Skeletal muscle satellite cell (primary cell): ENCODE measurements around the gene ADAMTS2.

Source experiments
- H3K27me3 ChIP-seq: 2 replicates; pipeline ENCODE4 v1.7.0; 2013; ENCODE audit warnings: low read length; ENCODE audit not compliant: control insufficient read depth, insufficient read depth
- H3K36me3 ChIP-seq: 2 replicates; pipeline ENCODE4 v1.7.0; 2013; ENCODE audit warnings: mild to moderate bottlenecking, control low read depth, low read length; ENCODE audit not compliant: insufficient read depth
- H3K4me1 ChIP-seq: 2 replicates; pipeline ENCODE4 v1.7.0; 2013; ENCODE audit warnings: low read length; ENCODE audit not compliant: control insufficient read depth, insufficient read depth
- H3K4me2 ChIP-seq: 2 replicates; pipeline ENCODE4 v1.7.0; 2013; ENCODE audit warnings: mild to moderate bottlenecking, low read length
- H3K4me3 ChIP-seq: 2 replicates; pipeline ENCODE4 v1.7.0; 2013; ENCODE audit warnings: low read length
- H3K9ac ChIP-seq: 2 replicates; pipeline ENCODE4 v1.7.0; 2013; ENCODE audit warnings: mild to moderate bottlenecking, low read depth, low read length, moderate library complexity
- H3K9me3 ChIP-seq: replicated peaks from 2 replicates; pipeline ENCODE4 v1.7.0; 2013; ENCODE audit warnings: mild to moderate bottlenecking, control low read depth, low read length

The ADAMTS2 gene

DNA sequence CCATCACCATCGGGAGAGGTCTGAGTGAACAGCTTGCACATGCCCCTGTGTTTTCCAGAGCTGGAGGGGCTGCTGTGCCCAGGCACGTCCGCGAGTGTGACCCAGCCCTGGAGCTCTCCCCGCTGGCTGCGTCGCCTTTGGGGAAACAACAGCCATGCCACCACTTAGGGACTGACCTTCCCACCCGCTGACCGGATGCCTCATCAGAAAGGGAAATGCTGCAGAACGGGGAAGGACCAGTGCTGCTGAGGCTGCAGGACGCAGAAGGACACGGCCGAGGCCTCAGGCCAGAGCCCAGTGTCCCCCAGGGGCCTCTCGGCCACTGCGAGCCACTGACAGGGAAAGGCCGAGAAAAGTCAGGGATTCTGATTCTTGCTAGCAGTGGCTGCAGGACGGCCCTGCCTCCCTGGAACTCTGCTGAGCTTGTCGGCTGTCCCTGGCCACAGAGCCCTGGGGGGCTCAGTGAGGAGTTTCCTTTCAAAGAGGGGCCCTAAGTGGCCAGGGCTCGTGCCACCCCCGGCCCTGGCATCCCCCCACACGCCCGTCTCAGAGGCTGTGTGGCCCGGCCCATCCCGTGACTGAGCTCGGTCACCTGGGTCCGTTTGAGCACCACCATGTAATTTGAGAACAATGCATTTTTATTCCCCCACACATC lies 154.3 kb downstream of the ADAMTS2 start:
- Histone ChIP-seq H3K27me3 (no peaks in the 10 kb centered on the region), H3K36me3 (peaks cover 29% of the 10 kb centered on the region), H3K4me1 (no peaks in the 10 kb centered on the region), H3K9ac (no peak overlapping the region), H3K9me3 (no peaks in the 10 kb centered on the region), H3K4me2 (no peak overlapping the region), H3K4me3 (no peak overlapping the region)

DNA sequence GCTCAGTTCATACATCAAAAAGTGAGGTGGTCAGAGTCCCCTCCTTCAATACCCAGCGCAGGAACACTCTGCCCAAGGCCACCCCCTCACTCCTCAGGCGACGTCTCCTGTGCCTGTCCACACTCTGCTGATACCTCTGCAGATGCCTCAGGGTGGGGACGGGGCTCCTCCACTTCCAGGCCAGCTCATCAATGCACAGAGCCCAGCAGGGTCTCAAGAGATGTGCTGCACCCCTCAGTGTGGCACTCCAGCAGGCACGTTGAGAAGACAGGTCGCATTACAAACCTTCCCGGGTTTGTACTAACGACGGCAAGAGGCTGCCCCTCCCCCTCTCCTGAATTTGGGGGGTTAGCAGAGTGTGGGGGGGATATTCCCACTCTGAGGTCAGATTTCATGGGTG lies 156.6 kb downstream of the ADAMTS2 start:
- peaks cover 15% of the 10 kb centered on the region for H3K36me3 ChIP-seq
- H3K27me3 ChIP-seq, result no peaks in the 10 kb centered on the region
- H3K4me1 ChIP-seq, result no peaks in the 10 kb centered on the region

DNA sequence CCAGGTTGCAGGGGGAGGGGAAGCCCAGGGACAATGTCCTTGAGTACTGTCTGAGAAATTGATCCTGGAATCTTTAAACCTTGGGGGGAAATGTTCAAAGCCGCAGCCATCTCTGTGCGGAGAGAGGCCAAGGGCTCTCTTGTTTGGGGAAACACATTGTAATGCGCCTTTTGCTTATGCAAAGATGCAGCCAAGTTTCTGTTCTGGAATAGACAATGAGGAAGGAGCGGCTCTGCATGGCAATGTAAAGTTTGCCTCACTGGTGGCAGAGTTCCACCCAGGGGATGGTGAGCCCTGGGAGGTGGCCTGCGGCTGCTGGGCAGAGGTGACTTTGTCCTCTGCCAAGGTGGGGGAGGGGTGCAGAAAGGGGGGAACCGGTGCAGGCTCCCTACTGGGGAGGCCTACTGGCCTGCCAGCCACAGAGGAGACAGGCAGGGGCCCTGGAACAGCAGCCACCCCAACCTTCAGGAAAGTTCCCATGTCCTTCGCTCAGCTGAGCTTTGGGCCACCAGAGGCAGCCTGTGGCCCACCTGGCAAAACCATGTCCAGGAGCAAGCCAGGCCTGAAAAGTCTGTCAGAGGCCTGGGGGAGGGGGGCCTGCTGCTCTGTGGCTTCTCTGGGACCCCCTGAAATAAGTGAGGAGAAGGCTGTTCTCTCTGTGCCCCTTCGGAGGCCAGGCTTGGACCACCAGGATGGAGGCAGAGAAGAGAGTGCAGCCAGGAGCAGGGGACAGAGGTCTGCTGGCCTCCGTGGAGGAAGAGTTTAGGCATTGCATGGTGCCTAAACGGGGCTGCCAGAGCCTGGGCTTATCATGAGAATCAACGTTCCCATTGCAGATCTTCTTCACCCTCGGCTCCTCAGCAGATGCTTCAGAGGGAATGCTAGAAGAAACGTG lies 157.3 kb downstream of the ADAMTS2 start:
- Histone ChIP-seq H3K4me1 (no peaks in the 10 kb centered on the region), H3K36me3 (peaks cover 14% of the 10 kb centered on the region), H3K4me2 (no peak overlapping the region), H3K4me3 (no peak overlapping the region), H3K9ac (no peak overlapping the region), H3K27me3 (no peaks in the 10 kb centered on the region), H3K9me3 (no peaks in the 10 kb centered on the region)

More for the DNA sequence above, 156.6 kb downstream of the ADAMTS2 start:
- Histone ChIP-seq H3K4me3 (no peak overlapping the region), H3K9me3 (no peaks in the 10 kb centered on the region), H3K4me2 (no peak overlapping the region), H3K9ac (no peak overlapping the region)

DNA sequence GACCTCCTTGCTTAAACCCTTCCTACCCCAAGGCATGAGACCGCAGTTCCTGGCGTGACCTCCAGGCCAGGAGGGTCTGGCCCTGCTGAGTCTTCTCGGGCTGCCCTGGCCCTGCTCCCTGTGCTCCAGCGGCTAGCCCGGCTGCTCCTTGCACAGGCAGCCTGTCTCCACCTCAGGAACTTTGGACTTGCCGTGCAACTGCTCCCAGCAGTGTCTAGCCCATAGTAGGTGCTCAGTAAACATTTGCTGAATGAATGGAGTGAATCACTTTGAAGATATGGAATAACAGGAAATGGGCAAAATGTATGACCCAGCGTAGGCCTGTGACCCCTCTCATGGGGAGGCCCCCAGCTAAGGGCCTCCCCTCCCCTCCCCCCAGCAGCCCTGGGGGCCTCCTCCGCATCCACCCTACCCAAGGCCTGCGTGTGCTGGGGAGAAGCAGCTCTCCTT lies 158.0 kb downstream of the ADAMTS2 start:
- Histone ChIP-seq H3K9ac (no peak overlapping the region), H3K36me3 (peaks cover 7% of the 10 kb centered on the region), H3K4me3 (no peak overlapping the region), H3K4me2 (no peak overlapping the region), H3K4me1 (no peaks in the 10 kb centered on the region), H3K9me3 (no peaks in the 10 kb centered on the region), H3K27me3 (no peaks in the 10 kb centered on the region)

DNA sequence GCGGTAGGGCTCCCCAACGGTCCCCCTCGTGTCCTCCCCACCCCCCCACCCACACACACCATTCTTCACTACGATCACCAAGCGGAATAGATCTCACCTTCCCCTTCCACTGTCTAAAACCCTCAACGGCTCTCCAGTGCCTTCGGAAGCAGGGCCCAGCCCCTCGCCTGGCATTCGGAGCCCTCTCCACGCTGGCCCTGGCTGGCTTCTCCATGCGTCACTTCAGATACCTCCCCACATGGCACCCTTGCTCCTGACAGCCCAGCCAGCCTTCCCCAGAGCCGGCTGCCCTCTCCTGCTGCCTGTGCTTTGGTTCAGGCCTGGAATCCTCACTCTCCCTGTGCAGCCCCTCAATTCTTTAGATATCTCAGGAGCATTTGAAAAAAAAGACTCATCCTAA lies 158.5 kb downstream of the ADAMTS2 start:
- Histone ChIP-seq H3K4me1 (no peaks in the 10 kb centered on the region), H3K36me3 (peaks cover 6% of the 10 kb centered on the region), H3K9ac (no peak overlapping the region), H3K4me3 (no peak overlapping the region), H3K9me3 (no peaks in the 10 kb centered on the region), H3K4me2 (no peak overlapping the region), H3K27me3 (no peaks in the 10 kb centered on the region)

DNA sequence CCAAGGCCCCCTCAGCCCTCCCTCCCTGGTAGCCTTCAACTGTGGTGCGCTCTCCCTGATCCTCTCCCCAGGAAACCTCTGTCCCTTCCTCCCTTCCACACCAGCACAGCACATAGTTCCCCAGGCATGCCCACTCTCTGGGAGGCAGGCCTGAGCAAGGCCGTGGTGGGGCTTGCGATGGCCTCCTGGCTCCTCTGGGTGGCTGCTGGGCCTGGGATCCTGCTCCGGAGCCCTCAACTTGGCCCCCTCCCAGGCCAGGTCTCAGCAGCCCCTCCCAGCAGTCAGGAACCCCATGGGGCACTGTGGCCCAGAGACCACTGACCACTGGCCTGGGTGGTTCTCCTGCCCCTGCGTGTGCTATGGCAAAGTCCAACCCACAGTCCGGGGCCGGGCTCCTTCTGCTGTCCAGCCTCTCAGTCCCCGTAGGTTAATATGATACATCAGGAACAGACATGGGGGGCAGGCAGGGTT lies 159.3 kb downstream of the ADAMTS2 start:
- no peak overlapping the region for H3K4me3 ChIP-seq
- H3K9me3 ChIP-seq, result no peaks in the 10 kb centered on the region
- H3K36me3 ChIP-seq, result peaks cover 10% of the 10 kb centered on the region
- H3K4me2 ChIP-seq, result no peak overlapping the region
- no peaks in the 10 kb centered on the region for H3K4me1 ChIP-seq
- no peak overlapping the region for H3K9ac ChIP-seq
- no peaks in the 10 kb centered on the region for H3K27me3 ChIP-seq

DNA sequence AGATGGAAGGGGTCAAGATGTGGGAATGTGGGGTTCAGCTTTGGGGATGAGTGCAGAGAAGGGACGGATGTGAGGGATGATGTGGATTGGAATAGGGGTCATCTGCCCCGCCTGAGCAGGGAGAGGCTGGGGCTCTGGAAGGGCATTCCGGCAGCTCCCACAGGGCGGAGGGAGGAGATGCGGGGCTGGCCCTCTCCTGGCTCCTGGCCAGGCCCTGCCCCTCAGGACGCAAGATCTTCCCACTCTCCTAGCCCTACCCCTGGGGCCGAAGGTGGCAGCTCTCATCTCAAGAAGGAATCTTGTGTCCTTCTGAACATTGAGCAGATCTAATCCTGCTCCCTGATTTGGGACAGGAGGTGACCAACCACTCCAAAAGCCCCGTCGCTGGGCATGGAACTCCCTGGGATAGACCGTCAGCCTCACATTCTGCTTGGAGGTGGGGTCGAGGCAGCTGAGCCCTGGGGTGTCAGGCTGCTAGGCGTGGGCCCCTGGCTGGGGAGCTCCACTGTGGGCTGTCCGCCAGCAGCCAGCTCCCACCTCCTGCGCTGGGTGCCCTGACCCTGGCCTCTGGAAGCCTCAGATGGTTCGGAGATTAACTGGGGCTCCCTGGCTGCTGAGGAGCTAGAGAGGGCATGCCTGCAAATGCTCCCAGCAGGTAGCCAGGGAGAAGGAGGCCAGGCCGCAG lies 159.9 kb downstream of the ADAMTS2 start:
- H3K4me2 ChIP-seq, result no peak overlapping the region
- no peaks in the 10 kb centered on the region for H3K4me1 ChIP-seq
- H3K4me3 ChIP-seq, result no peak overlapping the region
- no peak overlapping the region for H3K9ac ChIP-seq
- no peaks in the 10 kb centered on the region for H3K27me3 ChIP-seq
- no peaks in the 10 kb centered on the region for H3K9me3 ChIP-seq
- H3K36me3 ChIP-seq, result peaks cover 16% of the 10 kb centered on the region

DNA sequence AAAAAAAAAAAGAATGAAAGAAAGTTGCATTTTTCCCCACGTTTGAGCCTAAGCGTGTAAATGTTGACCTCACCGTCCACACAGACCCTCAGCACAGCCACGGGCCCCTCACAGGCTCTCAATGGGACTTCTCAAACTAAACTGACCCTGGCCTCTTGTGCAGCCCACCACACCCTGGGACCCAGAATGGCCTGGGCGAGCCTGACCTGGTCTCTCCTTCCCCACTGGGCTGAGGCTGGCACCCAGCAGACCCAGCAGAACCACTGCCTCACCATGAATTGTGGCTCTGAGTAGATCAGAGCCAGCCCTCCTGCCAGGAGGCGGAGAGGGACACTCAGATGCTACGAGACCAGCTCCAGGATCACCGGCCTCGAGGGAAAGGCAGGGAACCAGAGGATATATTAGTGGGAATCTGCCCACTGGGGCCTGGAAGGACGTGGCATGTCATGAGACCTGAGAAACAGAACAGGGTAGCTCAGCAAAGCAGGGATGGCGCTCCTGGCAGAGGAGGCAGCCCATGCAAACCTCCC lies 160.7 kb downstream of the ADAMTS2 start:
- Histone ChIP-seq H3K4me2 (no peak overlapping the region), H3K4me3 (no peak overlapping the region), H3K36me3 (peaks cover 24% of the 10 kb centered on the region), H3K4me1 (no peaks in the 10 kb centered on the region), H3K9me3 (no peaks in the 10 kb centered on the region), H3K9ac (no peak overlapping the region), H3K27me3 (no peaks in the 10 kb centered on the region)

DNA sequence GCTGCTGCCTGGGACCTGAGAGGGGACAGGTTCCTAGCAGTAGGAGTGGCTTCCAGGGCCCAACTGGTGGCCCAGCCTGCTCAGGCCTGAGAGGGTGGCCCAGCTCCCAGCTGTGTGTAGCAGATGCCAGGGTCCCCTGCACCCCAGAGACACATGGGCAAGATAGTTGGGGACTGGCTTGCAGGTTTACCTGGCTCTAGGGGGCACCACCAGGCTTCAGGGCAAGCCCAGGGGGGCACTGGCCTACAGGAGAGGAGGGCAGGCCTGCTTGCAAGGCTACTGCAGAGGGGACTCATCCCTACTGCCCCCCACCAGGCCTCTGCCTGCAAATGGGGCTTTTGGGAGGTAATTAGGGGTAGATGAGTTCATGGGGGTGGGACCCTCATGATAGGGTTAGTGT lies 161.8 kb downstream of the ADAMTS2 start:
- H3K4me1 ChIP-seq, result no peaks in the 10 kb centered on the region
- H3K9me3 ChIP-seq, result no peaks in the 10 kb centered on the region
- no peak overlapping the region for H3K9ac ChIP-seq
- H3K27me3 ChIP-seq, result no peaks in the 10 kb centered on the region
- H3K4me3 ChIP-seq, result no peak overlapping the region
- no peak overlapping the region for H3K4me2 ChIP-seq
- H3K36me3 ChIP-seq, result peaks cover 32% of the 10 kb centered on the region

DNA sequence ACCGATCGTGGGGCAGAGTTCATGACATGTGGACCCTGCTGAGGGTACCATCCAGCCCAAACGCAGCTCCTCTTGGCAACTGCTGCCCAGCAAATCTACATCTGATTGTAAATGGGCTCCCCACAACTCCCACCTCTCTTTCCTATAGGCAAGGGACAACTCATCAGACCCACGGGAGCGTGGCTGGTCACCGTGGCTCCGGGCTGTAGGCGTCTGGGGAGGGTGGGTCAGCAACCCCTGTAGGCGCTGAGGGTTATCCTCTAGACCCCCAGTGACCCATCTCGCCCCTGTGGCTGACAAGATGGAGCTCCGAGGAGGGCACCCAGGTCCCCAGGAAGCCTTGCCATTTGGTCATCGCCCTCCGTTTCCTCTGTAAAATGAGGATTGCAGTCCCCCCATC lies 162.7 kb downstream of the ADAMTS2 start:
- no peak overlapping the region for H3K4me3 ChIP-seq
- H3K36me3 ChIP-seq, result peaks cover 34% of the 10 kb centered on the region
- no peak overlapping the region for H3K9ac ChIP-seq
- no peaks in the 10 kb centered on the region for H3K9me3 ChIP-seq
- no peaks in the 10 kb centered on the region for H3K27me3 ChIP-seq
- H3K4me1 ChIP-seq, result no peaks in the 10 kb centered on the region
- H3K4me2 ChIP-seq, result no peak overlapping the region

DNA sequence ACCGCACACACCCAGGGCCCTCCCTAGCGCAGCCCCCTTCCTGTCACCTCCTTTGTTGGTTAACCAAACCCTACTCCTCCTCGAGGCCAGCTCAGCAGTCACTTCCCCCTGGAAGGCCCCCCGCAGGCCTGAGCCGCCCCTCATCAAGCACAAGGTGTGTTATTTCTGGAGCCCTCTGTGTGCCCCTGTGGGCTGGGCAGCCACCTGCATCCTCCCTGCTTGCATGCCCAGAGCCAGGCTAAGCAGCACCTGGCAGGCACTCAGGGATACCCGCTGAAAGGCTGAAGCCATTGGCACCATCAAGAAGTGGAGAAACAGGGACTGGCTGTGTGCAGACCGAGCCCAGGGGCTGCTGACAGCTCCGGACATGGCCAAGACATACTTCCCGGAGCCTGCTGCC lies 163.3 kb downstream of the ADAMTS2 start:
- Histone ChIP-seq H3K9ac (no peak overlapping the region), H3K27me3 (no peaks in the 10 kb centered on the region), H3K4me3 (no peak overlapping the region), H3K36me3 (peaks cover 38% of the 10 kb centered on the region), H3K4me1 (no peaks in the 10 kb centered on the region), H3K4me2 (no peak overlapping the region), H3K9me3 (no peaks in the 10 kb centered on the region)
